ENCODE measurements around the gene SLC35E4. TPM values are rescaled to one million over a fixed set of nuclear protein-coding genes. Genes with fewer than 3 reads are reported as not detected.

SLC35E4 gene
- total RNA-seq, 2 experiments from 2014 or later = 3.0 TPM

DNA sequence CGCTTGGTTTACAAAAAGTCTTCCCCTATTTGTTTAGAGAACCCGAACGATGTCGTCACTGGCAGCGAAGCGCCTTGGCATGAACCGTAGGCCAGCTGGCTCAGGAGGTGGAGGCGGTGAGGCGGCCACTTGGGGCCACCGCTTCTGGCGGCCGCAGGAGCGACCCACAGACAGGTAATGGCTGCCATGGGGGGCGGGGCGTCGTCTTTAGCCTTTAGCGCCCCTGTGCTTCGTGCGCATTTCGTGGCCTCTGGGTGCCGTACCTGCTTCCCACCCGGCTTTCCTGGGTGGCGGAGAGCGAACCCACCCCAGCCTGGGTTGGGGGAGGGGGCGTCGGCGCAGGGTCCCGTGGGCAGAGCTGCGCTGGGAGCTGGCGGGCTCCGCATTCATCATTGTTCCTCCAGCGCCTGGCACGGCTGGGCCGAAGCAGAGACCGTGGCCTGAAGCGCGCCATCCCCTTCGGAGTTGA is 58.6 kb downstream of the SLC35E4 start:
- peak overlapping the region; percentile 20; the same call in 1 of the 2 replicates for H3K4me2 ChIP-seq (ENCODE audit: low read length)
- no peak overlapping the region for H3K27ac ChIP-seq (ENCODE audit: low read depth, low read length, poor library complexity, severe bottlenecking)
- no TSS peak for BruUV-seq (replicated peaks)

DNA sequence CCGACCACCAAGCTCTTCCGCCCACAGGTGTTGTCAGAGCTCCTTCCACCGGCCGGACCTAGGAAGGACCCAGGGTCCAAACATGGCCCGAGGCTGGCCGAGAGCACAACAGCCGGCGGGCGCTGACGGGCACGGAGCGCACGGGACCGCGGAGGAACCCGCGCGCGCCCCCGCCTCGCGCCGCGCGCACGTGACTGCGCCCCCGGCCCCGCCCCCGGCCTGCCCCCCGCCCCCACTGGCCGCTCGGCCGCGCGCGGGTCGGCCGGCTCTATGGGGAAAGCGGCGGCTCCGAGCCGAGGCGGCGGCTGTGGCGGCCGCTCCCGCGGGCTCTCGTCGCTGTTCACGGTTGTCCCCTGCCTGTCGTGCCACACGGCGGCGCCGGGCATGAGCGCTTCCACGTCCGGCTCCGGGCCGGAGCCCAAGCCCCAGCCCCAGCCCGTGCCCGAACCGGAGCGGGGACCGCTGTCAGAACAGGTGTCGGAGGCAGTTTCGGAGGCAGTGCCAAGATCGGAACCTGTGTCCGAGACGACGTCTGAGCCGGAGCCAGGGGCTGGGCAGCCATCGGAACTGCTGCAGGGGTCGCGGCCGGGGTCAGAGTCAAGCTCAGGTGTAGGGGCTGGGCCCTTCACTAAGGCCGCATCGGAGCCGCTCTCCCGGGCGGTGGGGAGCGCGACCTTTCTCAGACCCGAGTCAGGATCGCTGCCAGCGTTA is 59.2 kb downstream of the SLC35E4 start, which contains the start of gene OSBP2:
Gene OSBP2 (plus strand): TSS at position 235 of the 711 bp plus-strand sequence. CDS start 36 bp downstream, at position 271.
- Histone ChIP-seq H3K36me3 (ENCODE audit: insufficient read depth, low read length) (no peaks in the 10 kb centered on the region), H3K4me1 (ENCODE audit: insufficient read depth, low read length, poor library complexity, severe bottlenecking) (no peaks in the 10 kb centered on the region), H3K79me2 (ENCODE audit: insufficient read depth, low read depth, low read length) (no peaks in the 10 kb centered on the region), H3K27ac (ENCODE audit: low read depth, low read length, poor library complexity, severe bottlenecking) (no peak within 1 kb of the TSS), H4K20me1 (ENCODE audit: insufficient read depth, low read length) (no peaks in the 10 kb centered on the region), H2AFZ (ENCODE audit: low read length) (no peak within 1 kb of the TSS), H3K4me2 (ENCODE audit: low read length) (peak within 1 kb of the TSS; percentile 20; the same call in 1 of the 2 replicates), H3K9me2 (ENCODE audit: insufficient read depth, low read length) (no peaks in the 10 kb centered on the region), H3K4me3 (ENCODE audit: low read depth, low read length, poor library complexity, severe bottlenecking) (no peak within 1 kb of the TSS), H3K9me3 (ENCODE audit: low read length) (no peaks in the 10 kb centered on the region)
- no TSS peak for BruUV-seq (replicated peaks)
- ChIA-PET CTCF (ENCODE audit: unreplicated experiment) (no interaction called here), POLR2A (no interaction called here)
- intact Hi-C loops (cut with micrococcal nuclease; ENCODE audit: unreplicated experiment) = no loop called here
- TF ChIP-seq EZH2phosphoT487 (IDR thresholded peaks at IDR 0.05; ENCODE audit: borderline replicate concordance, low read depth, low read length) = no peak
- TF ChIP-seq, protein P1, sequence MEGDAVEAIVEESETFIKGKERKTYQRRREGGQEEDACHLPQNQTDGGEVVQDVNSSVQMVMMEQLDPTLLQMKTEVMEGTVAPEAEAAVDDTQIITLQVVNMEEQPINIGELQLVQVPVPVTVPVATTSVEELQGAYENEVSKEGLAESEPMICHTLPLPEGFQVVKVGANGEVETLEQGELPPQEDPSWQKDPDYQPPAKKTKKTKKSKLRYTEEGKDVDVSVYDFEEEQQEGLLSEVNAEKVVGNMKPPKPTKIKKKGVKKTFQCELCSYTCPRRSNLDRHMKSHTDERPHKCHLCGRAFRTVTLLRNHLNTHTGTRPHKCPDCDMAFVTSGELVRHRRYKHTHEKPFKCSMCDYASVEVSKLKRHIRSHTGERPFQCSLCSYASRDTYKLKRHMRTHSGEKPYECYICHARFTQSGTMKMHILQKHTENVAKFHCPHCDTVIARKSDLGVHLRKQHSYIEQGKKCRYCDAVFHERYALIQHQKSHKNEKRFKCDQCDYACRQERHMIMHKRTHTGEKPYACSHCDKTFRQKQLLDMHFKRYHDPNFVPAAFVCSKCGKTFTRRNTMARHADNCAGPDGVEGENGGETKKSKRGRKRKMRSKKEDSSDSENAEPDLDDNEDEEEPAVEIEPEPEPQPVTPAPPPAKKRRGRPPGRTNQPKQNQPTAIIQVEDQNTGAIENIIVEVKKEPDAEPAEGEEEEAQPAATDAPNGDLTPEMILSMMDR (conservative IDR thresholded peaks at IDR 0.05; ENCODE audit: low read length) = no peak
- no peak for DNase-seq (ENCODE audit: low spot score)

More for the DNA sequence above, 58.6 kb downstream of the SLC35E4 start:
- DNase-seq (ENCODE audit: low spot score) = no peak
- no peaks in the 10 kb centered on the region for H4K20me1 ChIP-seq (ENCODE audit: insufficient read depth, low read length)
- H2AFZ ChIP-seq (ENCODE audit: low read length) = no peak overlapping the region
- POLR2A ChIA-PET = no interaction called here
- H3K4me1 ChIP-seq (ENCODE audit: insufficient read depth, low read length, poor library complexity, severe bottlenecking) = no peaks in the 10 kb centered on the region
- TF ChIP-seq, protein P1 (conservative IDR thresholded peaks at IDR 0.05; ENCODE audit: low read length) = no peak
- no peak for TF ChIP-seq EZH2phosphoT487 (IDR thresholded peaks at IDR 0.05; ENCODE audit: borderline replicate concordance, low read depth, low read length)
- no peaks in the 10 kb centered on the region for H3K9me3 ChIP-seq (ENCODE audit: low read length)
- CTCF ChIA-PET (ENCODE audit: unreplicated experiment) = no interaction called here
- H3K4me3 ChIP-seq (ENCODE audit: low read depth, low read length, poor library complexity, severe bottlenecking) = no peak overlapping the region
- no peaks in the 10 kb centered on the region for H3K36me3 ChIP-seq (ENCODE audit: insufficient read depth, low read length)
- no peaks in the 10 kb centered on the region for H3K79me2 ChIP-seq (ENCODE audit: insufficient read depth, low read depth, low read length)
- intact Hi-C loops (cut with micrococcal nuclease; ENCODE audit: unreplicated experiment) = no loop called here
- H3K9me2 ChIP-seq (ENCODE audit: insufficient read depth, low read length) = no peaks in the 10 kb centered on the region

DNA sequence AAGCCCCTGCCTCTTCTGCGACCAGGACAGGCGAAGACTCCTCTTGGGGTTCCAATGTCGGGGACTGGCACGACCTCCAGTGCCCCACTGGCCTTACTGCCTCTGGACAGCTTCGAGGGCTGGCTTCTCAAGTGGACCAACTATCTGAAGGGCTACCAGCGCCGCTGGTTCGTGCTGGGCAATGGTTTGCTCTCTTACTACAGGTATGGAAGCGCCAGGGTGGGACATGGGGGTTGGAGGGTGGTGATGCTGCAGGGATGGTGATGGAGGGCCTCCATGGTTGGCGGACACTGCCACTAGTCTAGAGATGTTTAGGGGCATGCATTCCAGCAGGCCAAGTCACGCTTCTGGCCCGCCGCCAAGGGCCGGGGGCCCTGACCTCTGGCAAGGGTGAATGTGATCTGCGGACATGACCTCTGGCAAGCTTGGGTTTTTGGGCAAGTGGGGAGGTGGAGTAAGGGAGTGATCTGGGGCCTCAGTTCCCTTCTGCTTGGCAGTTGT is 59.8 kb downstream of the SLC35E4 start:
- no peak overlapping the region for H3K4me3 ChIP-seq (ENCODE audit: low read depth, low read length, poor library complexity, severe bottlenecking)
- no peak overlapping the region for H3K27ac ChIP-seq (ENCODE audit: low read depth, low read length, poor library complexity, severe bottlenecking)
- H3K4me1 ChIP-seq (ENCODE audit: insufficient read depth, low read length, poor library complexity, severe bottlenecking) = no peaks in the 10 kb centered on the region
- H3K36me3 ChIP-seq (ENCODE audit: insufficient read depth, low read length) = no peaks in the 10 kb centered on the region
- no peak for DNase-seq (ENCODE audit: low spot score)
- TF ChIP-seq, protein P1 (conservative IDR thresholded peaks at IDR 0.05; ENCODE audit: low read length) = no peak
- no peak for TF ChIP-seq EZH2phosphoT487 (IDR thresholded peaks at IDR 0.05; ENCODE audit: borderline replicate concordance, low read depth, low read length)
- no peaks in the 10 kb centered on the region for H3K79me2 ChIP-seq (ENCODE audit: insufficient read depth, low read depth, low read length)
- no peaks in the 10 kb centered on the region for H3K9me3 ChIP-seq (ENCODE audit: low read length)
- intact Hi-C loops (cut with micrococcal nuclease; ENCODE audit: unreplicated experiment) = no loop called here
- no peaks in the 10 kb centered on the region for H3K9me2 ChIP-seq (ENCODE audit: insufficient read depth, low read length)
- ChIA-PET CTCF (ENCODE audit: unreplicated experiment) (no interaction called here), POLR2A (no interaction called here)
- no peak overlapping the region for H3K4me2 ChIP-seq (ENCODE audit: low read length)
- H4K20me1 ChIP-seq (ENCODE audit: insufficient read depth, low read length) = no peaks in the 10 kb centered on the region
- BruUV-seq (replicated peaks) = no TSS peak
- H2AFZ ChIP-seq (ENCODE audit: low read length) = no peak overlapping the region
